Aorta (tissue), 5 donors: ENCODE data around the gene C3orf22. TPM values are rescaled to one million over a fixed set of nuclear protein-coding genes. Genes with fewer than 3 reads are reported as not detected.

Experiments
- ATAC-seq: fragments of 200-7000 bp; cut with Tn5 transposase; one replicate; pipeline ENCODE4 v1.9.1; 2022; ENCODE audit warnings: moderate library complexity; ENCODE audit not compliant: low FRiP score
- DNase-seq, 2 donors: peaks; one replicate each; pipeline ENCODE4 v3.0.0-alpha.2; 2020
- H3K27ac ChIP-seq, 2 donors: one replicate each; pipeline ENCODE4 v1.5.1; 2013; ENCODE audit warnings: low read length in 2 of 2, mild to moderate bottlenecking in 2 of 2, moderate library complexity in 2 of 2, control low read depth in 1 of 2, inconsistent platforms in 1 of 2, low read depth in 1 of 2
- H3K27me3 ChIP-seq, 2 donors: one replicate each; pipeline ENCODE4 v1.6.1; 2013; ENCODE audit warnings: control low read depth in 1 of 2, low read length in 1 of 2, mild to moderate bottlenecking in 1 of 2, moderate library complexity in 1 of 2; ENCODE audit not compliant: insufficient read depth in 2 of 2, control insufficient read depth in 1 of 2
- H3K36me3 ChIP-seq, 2 donors: one replicate each; pipeline ENCODE4 v1.6.1; 2013; ENCODE audit warnings: control low read depth in 1 of 2, low read length in 1 of 2, mild to moderate bottlenecking in 1 of 2; ENCODE audit not compliant: insufficient read depth in 2 of 2, control insufficient read depth in 1 of 2
- H3K4me1 ChIP-seq, 2 donors: one replicate each; pipeline ENCODE4 v1.6.1; 2013; ENCODE audit warnings: low read length in 2 of 2, control low read depth in 1 of 2, mild to moderate bottlenecking in 1 of 2, moderate library complexity in 1 of 2; ENCODE audit not compliant: insufficient read depth in 2 of 2, control insufficient read depth in 1 of 2
- H3K4me3 ChIP-seq, 2 donors: one replicate each; pipeline ENCODE4 v1.5.1; 2013; ENCODE audit warnings: low read length in 2 of 2, control low read depth in 1 of 2, mild to moderate bottlenecking in 1 of 2
- H3K9me3 ChIP-seq: one replicate; pipeline ENCODE4 v1.6.1; 2013; ENCODE audit warnings: mild to moderate bottlenecking, low read length; ENCODE audit not compliant: control insufficient read depth
- WGBS, 2 donors: extraction: QIAGEN DNeasy Blood & Tissue Kit; methylation state at CpG; one replicate each; pipeline ENCODE4 v1.1.7; 2013; 5-methylcytosine and 5-hydroxymethylcytosine counted together
- intact Hi-C, 2 donors: fragments of 100-400 bp; cut with DNase I; formaldehyde crosslinking; loops; one replicate each; pipeline versions ENCODE4 v1.14.2 to v1.15.0; 2022
- polyA plus RNA-seq, 2 donors: library from polyadenylated mRNA; stranded (reverse); fragments of 200-250 nt; gene quantifications; one replicate each; pipeline ENCODE4 v1.2.3, GENCODE V29; 2013
- total RNA-seq, 2 donors: library from RNA; stranded (reverse); fragmentation: NEBNext Ultra II Directional; extraction: Animal tissue kit (Norgen Biotek cat#: 25700); gene quantifications; one replicate each; pipeline ENCODE4 v1.2.1, GENCODE V29; 2021
- donor health status: healthy with polysubstance abuse.
- donor health status: Bipolar disorder and iron deficiency.
- donor health status: DM: no; HTN: no; CAD: no.
- donor health status: DM: no; HTN: no; CAD: no.
- donor health status: DM: yes; HTN: yes; CAD: no.

The C3orf22 gene
- total and polyA plus RNA-seq, 4 donors: not detected

DNA sequence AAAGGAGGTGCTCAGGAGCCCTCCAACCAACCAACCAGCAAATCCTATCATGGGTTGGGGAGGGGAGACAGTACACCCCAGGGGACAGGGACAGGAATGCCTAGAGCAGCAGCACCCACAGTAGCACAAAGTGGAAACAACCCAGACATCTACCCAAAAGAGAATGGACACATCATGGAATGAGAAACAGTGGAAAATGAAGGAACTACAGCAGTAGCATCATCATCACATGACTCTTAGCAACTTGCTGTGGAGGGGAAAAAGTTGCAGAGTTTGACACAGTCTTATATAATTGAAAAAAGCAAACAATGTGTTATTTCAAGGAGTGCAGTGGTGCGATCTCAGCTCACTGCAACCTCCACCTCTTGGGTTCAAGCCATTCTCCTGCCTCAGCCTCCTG lies 11.0 kb downstream of the C3orf22 start:
- 55 to 59% methylated on average over 1 of the region's 1 CpG for WGBS, 2 donors
- Histone ChIP-seq H3K27ac (no peak overlapping the region), H3K9me3 (no peaks in the 10 kb centered on the region), H3K27me3 (no peaks in the 10 kb centered on the region), H3K36me3 (no peaks in the 10 kb centered on the region), H3K4me3 (no peak overlapping the region), H3K4me1 (no peaks in the 10 kb centered on the region)
- intact Hi-C loops: no loop called here
- DNase-seq (no peak), ATAC-seq (no peak)

DNA sequence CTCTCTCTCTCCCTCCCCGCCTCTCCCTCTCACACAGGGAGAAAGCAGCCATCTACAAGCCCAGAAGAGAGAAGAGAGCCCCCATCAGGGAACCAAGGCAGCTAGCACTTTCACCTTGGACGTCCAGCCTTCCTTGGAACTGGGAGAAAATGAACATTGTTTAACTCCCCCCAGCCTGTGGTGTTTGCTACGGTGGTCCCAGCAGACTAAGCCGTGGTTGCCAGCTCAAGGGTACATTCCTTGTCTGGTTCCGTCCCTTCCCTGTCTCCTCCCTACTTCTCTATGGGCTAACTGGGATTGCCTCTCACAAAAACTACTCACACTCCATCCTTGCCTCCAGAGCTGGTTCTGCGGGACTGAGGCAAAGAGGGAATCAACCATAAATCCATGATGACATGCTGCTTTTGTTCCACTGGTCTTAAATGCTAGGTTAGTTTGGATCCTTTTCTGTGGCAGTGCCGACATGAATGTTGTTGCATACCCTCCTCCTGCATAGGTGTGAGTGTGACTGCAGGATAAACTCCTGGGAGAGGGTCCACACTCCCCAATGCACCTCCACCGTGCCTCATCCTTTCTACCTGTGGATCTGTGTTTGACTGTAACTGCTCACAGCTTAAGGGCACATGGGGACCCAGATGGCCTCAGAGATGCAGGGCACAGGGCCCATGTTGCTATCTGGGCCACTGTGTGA lies 12.0 kb downstream of the C3orf22 start:
- Histone ChIP-seq H3K27me3 (no peaks in the 10 kb centered on the region), H3K36me3 (no peaks in the 10 kb centered on the region), H3K4me1 (no peaks in the 10 kb centered on the region), H3K9me3 (no peaks in the 10 kb centered on the region), H3K4me3 (no peak overlapping the region), H3K27ac (no peak overlapping the region)
- DNase-seq (peak in 1 of 2 donors; percentile 11), ATAC-seq (no peak)
- intact Hi-C loops: no loop called here
- WGBS, 2 donors: 73 to 81% methylated on average over 8 of the region's 8 CpGs

DNA sequence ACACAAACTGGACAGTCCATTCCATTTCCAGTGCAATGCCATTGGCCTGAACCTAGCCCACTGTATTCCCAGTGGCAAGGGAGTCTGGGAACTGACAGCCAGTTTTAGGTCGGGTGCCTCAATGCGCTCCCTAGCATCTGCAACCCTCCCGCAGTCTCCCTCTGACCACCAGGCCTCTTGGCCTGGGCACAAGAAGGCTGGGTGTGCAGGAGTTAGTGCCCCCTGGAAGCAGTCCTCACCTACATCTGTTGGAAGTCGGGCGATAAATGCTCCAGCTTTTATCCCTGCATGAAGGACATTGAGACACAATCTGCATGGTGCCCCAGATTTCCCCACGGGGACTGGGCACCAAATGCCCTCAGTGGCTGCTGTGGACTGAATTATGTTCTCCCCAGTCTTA lies 12.7 kb downstream of the C3orf22 start:
- no peak for ATAC-seq
- H3K4me3 ChIP-seq: no peak overlapping the region
- no peaks in the 10 kb centered on the region for H3K36me3 ChIP-seq
- H3K4me1 ChIP-seq: no peaks in the 10 kb centered on the region
- no peak overlapping the region for H3K27ac ChIP-seq
- DNase-seq: no peak
- 94 to 95% methylated on average over 6 of the region's 6 CpGs for WGBS, 2 donors
- H3K27me3 ChIP-seq: no peaks in the 10 kb centered on the region
- no peaks in the 10 kb centered on the region for H3K9me3 ChIP-seq
- intact Hi-C loops: no loop called here

DNA sequence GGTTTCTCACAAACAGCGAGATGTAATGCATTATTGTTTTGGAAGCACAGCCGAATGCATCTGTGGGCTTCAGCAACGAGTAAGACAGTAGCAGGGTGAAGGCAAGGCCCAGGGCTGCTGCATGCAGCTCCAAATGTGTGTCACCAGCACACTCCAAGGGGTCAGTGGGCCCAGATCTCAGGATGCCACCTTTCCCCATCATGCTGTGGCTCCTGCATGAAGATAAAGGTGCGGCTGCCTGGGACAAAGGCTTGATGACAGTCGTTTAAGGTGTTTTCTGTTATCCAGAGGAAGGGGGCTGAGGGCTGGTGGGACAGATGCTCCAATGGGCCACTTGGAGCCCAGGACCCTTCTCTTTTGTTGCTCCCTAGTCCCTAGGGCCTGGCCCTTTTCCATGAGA lies 13.2 kb downstream of the C3orf22 start:
- Histone ChIP-seq H3K27me3 (no peaks in the 10 kb centered on the region), H3K4me1 (no peaks in the 10 kb centered on the region), H3K9me3 (no peaks in the 10 kb centered on the region), H3K4me3 (no peak overlapping the region), H3K27ac (no peak overlapping the region), H3K36me3 (no peaks in the 10 kb centered on the region)
- intact Hi-C loops: no loop called here
- 85 to 86% methylated on average over 5 of the region's 5 CpGs for WGBS, 2 donors
- ATAC-seq (no peak), DNase-seq (no peak)

DNA sequence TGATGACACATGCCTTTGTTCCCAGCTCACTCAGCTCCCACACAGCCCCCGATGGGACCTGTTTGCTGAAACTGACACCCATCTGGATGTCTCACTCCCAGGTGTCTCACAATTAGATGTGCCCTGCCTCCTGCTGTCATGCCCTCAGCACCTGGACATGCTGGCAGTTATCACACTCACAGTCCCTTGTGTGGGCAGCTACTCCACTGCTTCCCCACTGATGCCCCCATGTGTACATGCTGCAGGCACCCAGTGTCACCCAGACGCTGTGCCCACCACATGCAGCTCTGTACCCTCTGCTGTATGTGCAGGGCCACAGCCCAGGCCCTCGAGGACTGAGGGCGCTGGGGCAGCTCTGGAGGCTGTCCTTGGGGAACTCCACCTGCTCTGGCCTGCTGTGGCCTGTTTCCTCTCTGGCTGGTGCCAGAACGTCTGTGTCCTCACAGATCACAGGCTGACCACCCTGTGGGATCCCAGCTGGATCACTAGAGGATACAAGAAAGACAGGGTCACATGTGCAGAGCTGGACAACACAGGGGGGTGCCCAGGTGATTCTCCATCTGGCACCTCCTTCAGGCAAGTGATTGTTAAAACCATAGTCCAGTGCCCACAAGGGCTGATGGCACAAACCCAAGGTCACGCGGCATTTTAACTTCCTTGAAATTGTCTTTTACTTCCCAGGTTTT lies 14.0 kb downstream of the C3orf22 start:
- no peaks in the 10 kb centered on the region for H3K4me1 ChIP-seq
- WGBS, 2 donors: 85 to 87% methylated on average over 7 of the region's 7 CpGs
- peak; percentile 42 to 43 for DNase-seq
- H3K36me3 ChIP-seq: no peaks in the 10 kb centered on the region
- H3K9me3 ChIP-seq: no peaks in the 10 kb centered on the region
- H3K27ac ChIP-seq: no peak overlapping the region
- no peak overlapping the region for H3K4me3 ChIP-seq
- no peak for ATAC-seq
- intact Hi-C loops: no loop called here
- no peaks in the 10 kb centered on the region for H3K27me3 ChIP-seq

DNA sequence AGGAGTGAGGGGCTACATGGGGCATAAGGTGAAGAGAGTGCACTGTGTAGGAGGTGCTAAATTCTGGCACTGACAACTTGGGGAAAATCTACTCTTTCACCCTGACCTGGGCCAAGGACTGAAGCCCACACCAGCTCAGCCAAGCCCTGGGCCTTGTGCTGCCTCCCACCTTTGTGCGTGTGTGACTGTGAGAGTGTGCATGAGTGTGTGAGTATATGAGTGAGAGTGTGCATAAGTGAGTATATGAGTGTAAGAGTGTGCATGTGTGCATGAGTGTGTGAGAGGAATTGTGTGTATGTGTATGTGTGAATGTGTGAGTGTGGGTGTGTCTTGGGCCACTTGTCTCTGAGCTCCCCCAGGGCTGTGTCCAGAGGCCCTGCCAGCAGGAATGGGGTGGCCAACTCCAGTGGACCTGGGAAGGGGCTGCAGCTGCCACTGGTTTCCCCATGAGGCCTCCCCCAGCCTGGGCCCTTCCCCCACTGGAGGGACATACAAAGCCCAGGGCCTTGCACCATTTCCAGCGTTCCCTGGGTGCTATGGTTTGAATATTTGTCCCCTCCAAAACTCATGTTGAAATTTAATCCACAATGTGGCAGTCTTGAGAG lies 15.2 kb downstream of the C3orf22 start:
- 94 to 95% methylated on average over 2 of the region's 2 CpGs for WGBS, 2 donors
- no peak for ATAC-seq
- no peaks in the 10 kb centered on the region for H3K9me3 ChIP-seq
- H3K36me3 ChIP-seq: no peaks in the 10 kb centered on the region
- intact Hi-C loops: no loop called here
- no peak overlapping the region for H3K4me3 ChIP-seq
- H3K27me3 ChIP-seq: no peaks in the 10 kb centered on the region
- DNase-seq: peak in 1 of 2 donors; percentile 39
- no peaks in the 10 kb centered on the region for H3K4me1 ChIP-seq
- H3K27ac ChIP-seq: no peak overlapping the region

DNA sequence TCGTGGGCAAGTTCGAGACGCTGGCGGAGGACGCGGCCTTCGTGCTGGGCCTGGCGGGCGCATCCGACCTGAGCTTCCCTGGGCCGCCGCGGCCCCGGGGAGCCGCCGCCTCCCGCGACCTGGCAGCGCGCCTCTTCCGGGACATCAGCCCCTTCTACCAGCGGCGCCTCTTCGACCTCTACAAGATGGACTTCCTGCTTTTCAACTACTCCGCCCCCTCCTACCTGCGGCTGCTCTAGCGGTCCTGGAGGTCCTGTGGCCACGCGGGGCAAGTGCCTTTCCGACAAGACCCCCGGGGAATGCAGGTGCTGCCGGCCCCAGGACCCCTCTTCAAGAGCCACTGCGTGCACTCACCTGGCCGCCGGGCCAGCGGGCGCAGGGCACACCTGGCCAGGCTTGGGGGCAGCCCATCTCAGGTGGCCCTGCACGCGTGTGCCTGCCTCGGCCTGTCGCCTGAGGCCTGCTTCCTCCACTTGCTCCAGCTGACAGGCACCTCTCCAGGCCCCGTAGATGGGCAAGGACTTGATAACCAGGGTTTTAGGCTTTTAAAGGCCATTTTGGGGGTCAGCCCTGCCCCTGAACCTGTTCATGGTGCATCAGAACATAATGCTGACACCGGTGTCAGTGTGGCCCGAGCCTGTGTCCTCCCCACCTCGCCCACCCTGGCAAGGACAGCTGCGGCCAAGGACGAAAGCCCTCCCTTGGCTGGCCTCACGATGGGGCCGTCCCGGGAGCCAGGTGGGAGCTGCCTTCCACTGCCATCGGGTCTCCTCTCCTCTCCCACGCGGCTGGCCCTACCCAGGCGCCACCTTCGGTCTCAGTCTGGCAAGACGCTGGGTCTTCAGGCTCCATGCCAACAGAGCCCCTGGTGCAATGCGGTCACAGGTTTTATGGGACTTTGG lies 16.1 kb downstream of the C3orf22 start:
- Histone ChIP-seq H3K27me3 (no peaks in the 10 kb centered on the region), H3K27ac (no peak overlapping the region), H3K36me3 (no peaks in the 10 kb centered on the region), H3K4me3 (no peak overlapping the region), H3K9me3 (no peaks in the 10 kb centered on the region), H3K4me1 (no peaks in the 10 kb centered on the region)
- 62 to 73% methylated on average over 56 to 57 of the region's 57 CpGs for WGBS, 2 donors
- DNase-seq: peak; percentile 38 to 64
- intact Hi-C loops: no loop called here
- ATAC-seq: no peak

DNA sequence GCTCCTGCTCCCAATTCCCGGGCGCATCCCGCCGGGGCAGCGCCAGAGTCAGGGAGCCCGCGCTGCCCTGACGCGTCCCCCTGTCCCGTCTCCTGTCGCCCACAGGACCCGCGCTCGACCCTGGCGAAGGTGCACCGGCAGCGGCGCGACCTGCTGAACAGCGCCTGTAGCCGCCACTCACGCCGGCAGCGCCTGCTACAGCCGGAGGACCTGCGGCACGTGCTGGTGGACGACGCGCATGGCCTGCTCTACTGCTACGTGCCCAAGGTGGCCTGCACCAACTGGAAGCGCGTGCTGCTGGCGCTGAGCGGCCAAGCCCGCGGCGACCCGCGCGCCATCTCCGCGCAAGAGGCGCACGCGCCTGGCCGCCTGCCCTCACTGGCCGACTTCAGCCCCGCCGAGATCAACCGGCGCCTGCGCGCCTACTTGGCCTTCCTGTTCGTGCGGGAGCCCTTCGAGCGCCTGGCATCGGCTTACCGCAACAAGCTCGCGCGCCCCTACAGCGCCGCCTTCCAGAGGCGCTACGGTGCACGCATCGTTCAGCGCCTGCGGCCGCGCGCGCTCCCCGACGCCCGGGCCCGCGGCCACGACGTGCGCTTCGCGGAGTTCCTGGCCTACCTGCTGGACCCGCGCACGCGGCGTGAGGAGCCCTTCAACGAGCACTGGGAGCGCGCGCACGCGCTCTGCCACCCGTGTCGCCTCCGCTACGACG lies 16.9 kb downstream of the C3orf22 start:
- intact Hi-C loops: no loop called here
- ATAC-seq: no peak
- no peaks in the 10 kb centered on the region for H3K9me3 ChIP-seq
- no peaks in the 10 kb centered on the region for H3K4me1 ChIP-seq
- WGBS, 2 donors: 16 to 28% methylated on average over 91 to 101 of the region's 101 CpGs
- no peaks in the 10 kb centered on the region for H3K27me3 ChIP-seq
- H3K4me3 ChIP-seq: no peak overlapping the region
- no peak overlapping the region for H3K27ac ChIP-seq
- no peaks in the 10 kb centered on the region for H3K36me3 ChIP-seq
- DNase-seq: peak; percentile 49 to 71
